Measurements from ENCODE around the gene TTC23L.
"Not testable (repeated sequence)": the region's sequence is repeated elsewhere in the genome, so short reads cannot be mapped to it uniquely, and the experiment has no call there.

TTC23L gene

GRCh38 chr5:34876275-34876674, 37.3 kb downstream of the TTC23L start:
- no peak for DNase-seq
- ATAC-seq: no peak

GRCh38 chr5:34881246-34881645, 42.3 kb downstream of the TTC23L start:
- ATAC-seq: no peak
- no peak for DNase-seq

GRCh38 chr5:34886392-34887119, 47.6 kb downstream of the TTC23L start:
- DNase-seq: no peak
- ATAC-seq: no peak

GRCh38 chr5:34889394-34889793, 50.4 kb downstream of the TTC23L start:
- DNase-seq (no peak), ATAC-seq (no peak)

GRCh38 chr5:34891981-34892380, 53.0 kb downstream of the TTC23L start:
- DNase-seq (no peak), ATAC-seq (no peak)

- ATAC-seq (no peak), DNase-seq (no peak)
Observed at GRCh38 chr5:34892414-34892813, 53.5 kb downstream of the TTC23L start.

GRCh38 chr5:34894716-34895115, 55.8 kb downstream of the TTC23L start:
- DNase-seq (no peak), ATAC-seq (no peak)

- no peak for ATAC-seq
- no peak for DNase-seq
Observed at GRCh38 chr5:34895641-34896419, 56.9 kb downstream of the TTC23L start.

- no peak for DNase-seq
- no peak for ATAC-seq
Observed at GRCh38 chr5:34897646-34898045, 58.7 kb downstream of the TTC23L start.

- peak; percentile 62 for DNase-seq
- ATAC-seq: peak; percentile 57
Observed at GRCh38 chr5:34898258-34898895, 59.4 kb downstream of the TTC23L start.

- DNase-seq (no peak), ATAC-seq (no peak)
Observed at GRCh38 chr5:34899066-34899465, 60.1 kb downstream of the TTC23L start.

- no peak for DNase-seq
- ATAC-seq: no peak
Observed at GRCh38 chr5:34900652-34901051, 61.7 kb downstream of the TTC23L start.

GRCh38 chr5:34903260-34903659, 64.3 kb downstream of the TTC23L start:
- DNase-seq (no peak), ATAC-seq (no peak)

GRCh38 chr5:34905564-34905963, 66.6 kb downstream of the TTC23L start:
- ATAC-seq: no peak
- no peak for DNase-seq

GRCh38 chr5:34913072-34913471, 74.1 kb downstream of the TTC23L start:
- DNase-seq (no peak), ATAC-seq (no peak)

- peak; percentile 22 for DNase-seq
- no peak for ATAC-seq
Observed at GRCh38 chr5:34914671-34915138, 75.7 kb downstream of the TTC23L start.

GRCh38 chr5:34915139-34915855, 76.3 kb downstream of the TTC23L start, which contains the start of the genes BRIX1 and RAD1:
Gene BRIX1 (plus strand): TSS chr5:34915711. CDS start chr5:34915739, 28 bp downstream.
Gene RAD1 (minus strand): TSS chr5:34915504. CDS start chr5:34914892, 612 bp downstream.
- peak; percentile 93 for DNase-seq
- ATAC-seq: peak; percentile 99

GRCh38 chr5:34915856-34916192, 76.9 kb downstream of the TTC23L start:
- no peak for ATAC-seq
- DNase-seq: peak; percentile 34

GRCh38 chr5:34916518-34916917, 77.6 kb downstream of the TTC23L start:
- ATAC-seq: no peak
- DNase-seq: no peak

GRCh38 chr5:34918025-34918424, 79.1 kb downstream of the TTC23L start:
- DNase-seq: no peak
- ATAC-seq: no peak

GRCh38 chr5:34919077-34919476, 80.1 kb downstream of the TTC23L start:
- ATAC-seq: no peak
- no peak for DNase-seq

- DNase-seq: not testable (repeated sequence)
- ATAC-seq: peak; percentile 16
Observed at GRCh38 chr5:34923256-34923655, 84.3 kb downstream of the TTC23L start.

All from stimulated activated naive CD8-positive, alpha-beta T cell treated with anti-CD3 and anti-CD28 coated beads, Interleukin-15, Interleukin-2, amounts not matched to agents 100 U/mL and 50 U/mL, for 24 hours (primary cell).